Left ventricle myocardium inferior (tissue), 1 donor: ENCODE measurements around the gene MMRN2. TPM values are rescaled to one million over a fixed set of nuclear protein-coding genes. Genes with fewer than 3 reads are reported as not detected.

Source experiments
- DNase-seq: peaks from one replicate; pipeline ENCODE4 v3.0.0-alpha.2; 2020
- H3K27ac ChIP-seq: fragments of 200-600 bp; replicated peaks from 2 replicates; pipeline ENCODE4 v1.8.0; 2021
- H3K27me3 ChIP-seq: fragments of 200-600 bp; 2 replicates; pipeline ENCODE4 v1.8.0; 2021; ENCODE audit warnings: low read depth
- H3K36me3 ChIP-seq: fragments of 200-600 bp; 2 replicates; pipeline ENCODE4 v1.8.0; 2021
- H3K4me1 ChIP-seq: fragments of 200-600 bp; 2 replicates; pipeline ENCODE4 v1.8.0; 2021
- H3K4me3 ChIP-seq: fragments of 200-600 bp; 2 replicates; pipeline ENCODE4 v1.8.0; 2021; ENCODE audit warnings: mild to moderate bottlenecking, moderate library complexity
- H3K9me3 ChIP-seq: fragments of 200-600 bp; replicated peaks from 2 replicates; pipeline ENCODE4 v1.8.0; 2021
- intact Hi-C: fragments of 100-400 bp; cut with micrococcal nuclease; formaldehyde crosslinking; loops from one replicate; pipeline ENCODE4 v1.11.0; 2022
- total RNA-seq: library from RNA; stranded (reverse); fragmentation: NEBNext Ultra II Directional; extraction: Animal tissue kit (Norgen Biotek cat#: 25700); gene quantifications from one replicate; pipeline ENCODE4 v1.2.1, GENCODE V29; 2021
- TF ChIP-seq, protein P1 (sequence below): fragments of 200-600 bp; IDR thresholded peaks from 2 replicates; pipeline ENCODE4 v1.8.0; 2021; ENCODE audit warnings: antibody characterized with exemption, mild to moderate bottlenecking, borderline replicate concordance
- donor health status: DM: no; HTN: yes; CAD: no; lungs with severe emphysema.

The MMRN2 gene
- total RNA-seq, 1 donor from 2014 or later = 32.1 TPM

DNA sequence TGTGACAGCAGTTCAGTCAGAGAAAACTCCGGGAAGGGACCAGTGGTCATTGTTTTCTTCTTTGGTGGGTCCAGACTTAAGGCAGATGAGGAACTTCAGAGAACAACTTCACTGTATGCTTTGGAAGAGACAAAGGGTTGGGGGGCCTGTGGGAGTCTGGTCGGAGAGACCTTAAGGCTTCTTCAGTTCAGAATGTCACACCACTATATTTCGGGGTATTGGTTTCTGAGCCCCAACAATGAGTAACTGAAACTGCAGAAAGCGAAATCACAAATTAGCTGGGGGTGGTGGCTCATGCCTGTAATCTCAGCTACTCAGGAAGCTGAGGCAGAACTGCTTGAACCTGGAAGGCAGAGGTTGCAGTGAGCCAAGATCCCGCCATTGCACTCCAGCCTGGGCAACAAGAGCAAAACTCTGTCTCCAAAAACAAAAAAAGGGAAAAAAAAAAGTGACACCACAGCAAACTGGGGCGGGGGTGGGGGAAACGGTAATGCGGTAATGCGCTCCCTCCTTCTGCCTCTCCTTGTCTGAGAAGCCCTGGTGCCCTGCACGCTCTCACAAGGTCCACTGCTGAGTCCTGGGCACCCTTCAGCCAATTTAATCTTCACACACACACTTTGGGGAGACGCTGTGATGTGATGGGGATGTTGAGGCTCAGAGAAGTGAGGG is 8.7 kb upstream of the MMRN2 start:
- H3K4me3 ChIP-seq = peak overlapping the region; percentile 75
- no peak for DNase-seq
- TF ChIP-seq, protein P1, sequence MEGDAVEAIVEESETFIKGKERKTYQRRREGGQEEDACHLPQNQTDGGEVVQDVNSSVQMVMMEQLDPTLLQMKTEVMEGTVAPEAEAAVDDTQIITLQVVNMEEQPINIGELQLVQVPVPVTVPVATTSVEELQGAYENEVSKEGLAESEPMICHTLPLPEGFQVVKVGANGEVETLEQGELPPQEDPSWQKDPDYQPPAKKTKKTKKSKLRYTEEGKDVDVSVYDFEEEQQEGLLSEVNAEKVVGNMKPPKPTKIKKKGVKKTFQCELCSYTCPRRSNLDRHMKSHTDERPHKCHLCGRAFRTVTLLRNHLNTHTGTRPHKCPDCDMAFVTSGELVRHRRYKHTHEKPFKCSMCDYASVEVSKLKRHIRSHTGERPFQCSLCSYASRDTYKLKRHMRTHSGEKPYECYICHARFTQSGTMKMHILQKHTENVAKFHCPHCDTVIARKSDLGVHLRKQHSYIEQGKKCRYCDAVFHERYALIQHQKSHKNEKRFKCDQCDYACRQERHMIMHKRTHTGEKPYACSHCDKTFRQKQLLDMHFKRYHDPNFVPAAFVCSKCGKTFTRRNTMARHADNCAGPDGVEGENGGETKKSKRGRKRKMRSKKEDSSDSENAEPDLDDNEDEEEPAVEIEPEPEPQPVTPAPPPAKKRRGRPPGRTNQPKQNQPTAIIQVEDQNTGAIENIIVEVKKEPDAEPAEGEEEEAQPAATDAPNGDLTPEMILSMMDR = no peak
- intact Hi-C loops = no loop called here
- no peaks in the 10 kb centered on the region for H3K9me3 ChIP-seq
- H3K36me3 ChIP-seq = no peaks in the 10 kb centered on the region
- peak overlapping the region; percentile 97 for H3K27ac ChIP-seq
- H3K27me3 ChIP-seq = no peaks in the 10 kb centered on the region
- H3K4me1 ChIP-seq = peaks cover 52% of the 10 kb centered on the region

DNA sequence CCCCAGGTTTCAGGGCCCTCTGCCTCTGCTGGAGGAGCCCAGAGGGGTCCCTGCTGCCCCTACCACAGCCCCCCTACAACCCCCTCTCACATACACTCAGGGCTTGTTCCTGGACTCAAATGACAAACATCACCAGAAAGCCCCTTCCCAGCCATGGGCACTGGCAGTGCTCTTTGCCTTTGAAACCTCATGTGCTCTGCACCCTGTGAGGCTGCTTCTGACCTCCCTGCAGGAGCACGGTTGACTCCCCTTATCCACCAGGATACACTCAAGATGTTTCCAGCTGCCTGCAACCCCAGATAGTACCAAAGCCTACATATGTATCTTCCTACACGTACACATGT is 7.4 kb upstream of the MMRN2 start:
- peaks cover 53% of the 10 kb centered on the region for H3K4me1 ChIP-seq
- intact Hi-C loops = no loop called here
- TF ChIP-seq, protein P1 = no peak

DNA sequence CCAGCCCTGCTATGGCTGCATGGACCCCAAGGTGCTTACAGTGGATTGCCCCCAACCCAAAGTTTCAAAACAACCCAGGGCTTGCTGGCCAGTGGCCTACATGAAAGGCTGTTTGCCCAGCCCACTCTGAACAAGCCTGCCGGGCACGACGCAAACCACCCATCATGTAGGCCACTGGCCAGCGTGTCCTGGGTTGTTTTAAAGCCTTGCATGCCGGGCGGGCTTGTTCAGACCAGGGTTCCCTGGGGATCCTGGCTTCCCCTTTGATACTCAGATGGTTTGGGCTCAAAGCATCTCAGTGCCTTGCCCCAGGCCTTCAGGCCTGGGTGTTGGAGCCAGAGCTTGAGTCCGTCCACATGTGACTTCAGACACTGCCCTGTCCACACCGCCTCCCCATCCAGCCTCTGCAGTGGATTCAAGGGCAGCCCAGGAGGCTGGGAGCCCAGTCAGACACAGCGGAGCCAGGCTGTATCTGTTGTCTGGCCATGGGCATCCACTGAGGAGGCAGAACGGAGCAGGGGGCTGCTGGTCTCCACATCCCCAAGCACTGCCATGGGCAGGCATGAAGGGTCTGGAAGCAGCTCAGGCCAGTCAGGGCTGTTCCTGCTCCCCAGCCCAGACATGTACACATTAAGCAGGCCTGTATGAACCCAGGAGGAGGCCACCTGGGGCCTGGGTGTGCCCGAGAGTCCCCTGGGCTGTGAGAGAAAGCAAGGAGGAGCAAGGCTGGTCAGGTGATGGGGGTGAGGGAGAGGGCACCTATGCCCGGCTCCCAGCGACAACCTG is 6.8 kb upstream of the MMRN2 start:
- Histone ChIP-seq H3K27ac (no peak overlapping the region), H3K27me3 (no peaks in the 10 kb centered on the region), H3K9me3 (no peaks in the 10 kb centered on the region), H3K36me3 (no peaks in the 10 kb centered on the region), H3K4me3 (no peak overlapping the region), H3K4me1 (peaks cover 53% of the 10 kb centered on the region)
- TF ChIP-seq, protein P1 = no peak
- no peak for DNase-seq
- intact Hi-C loops = no loop called here

More for the DNA sequence above, 7.4 kb upstream of the MMRN2 start:
- no peak for DNase-seq
- no peaks in the 10 kb centered on the region for H3K27me3 ChIP-seq
- no peaks in the 10 kb centered on the region for H3K36me3 ChIP-seq
- no peaks in the 10 kb centered on the region for H3K9me3 ChIP-seq
- no peak overlapping the region for H3K27ac ChIP-seq
- H3K4me3 ChIP-seq = no peak overlapping the region

DNA sequence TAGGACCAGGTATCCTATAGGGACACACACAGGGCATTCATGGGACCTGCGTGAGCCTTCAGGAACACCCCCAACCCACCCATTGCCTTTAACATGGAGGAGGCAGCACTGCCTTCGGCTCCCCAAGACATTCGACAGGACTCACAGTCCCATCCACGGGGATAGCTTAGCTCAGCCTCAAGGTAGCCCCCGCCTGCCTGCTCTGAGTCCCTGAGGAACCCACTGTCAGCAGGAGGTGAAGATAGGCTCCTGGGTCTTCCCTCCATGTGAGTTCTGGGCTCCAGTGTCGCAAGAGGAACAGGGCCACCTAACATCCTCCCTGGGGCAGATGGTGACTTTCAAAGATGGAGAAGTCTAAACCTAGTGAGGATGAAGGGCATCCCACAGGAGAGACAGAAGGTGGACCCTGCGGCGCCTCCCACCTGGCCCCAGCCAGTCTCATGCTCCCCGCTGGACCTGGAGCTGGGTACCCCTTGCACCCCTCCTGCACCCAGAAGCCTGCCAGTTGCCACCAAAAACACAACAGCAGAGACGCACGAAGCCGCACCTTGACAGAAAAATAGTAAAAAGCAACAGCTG is 6.0 kb upstream of the MMRN2 start:
- Histone ChIP-seq H3K36me3 (no peaks in the 10 kb centered on the region), H3K4me1 (peaks cover 53% of the 10 kb centered on the region), H3K27ac (no peak overlapping the region), H3K27me3 (no peaks in the 10 kb centered on the region), H3K9me3 (no peaks in the 10 kb centered on the region), H3K4me3 (no peak overlapping the region)
- no peak for DNase-seq
- intact Hi-C loops = no loop called here
- TF ChIP-seq, protein P1 = no peak

DNA sequence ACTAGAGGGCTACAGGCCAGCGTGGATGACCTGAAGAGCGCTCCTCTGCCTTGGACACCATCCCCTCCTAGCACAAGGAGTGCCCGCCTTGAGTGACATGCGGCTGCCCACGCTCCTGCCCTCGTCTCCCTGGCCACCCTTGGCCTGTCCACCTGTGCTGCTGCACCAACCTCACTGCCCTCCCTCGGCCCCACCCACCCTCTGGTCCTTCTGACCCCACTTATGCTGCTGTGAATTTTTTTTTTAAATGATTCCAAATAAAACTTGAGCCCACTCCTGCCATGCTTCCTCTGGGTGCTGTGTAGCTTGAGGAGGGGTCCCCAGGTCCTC is 5.5 kb upstream of the MMRN2 start:
- DNase-seq = no peak

More for the DNA sequence above, 5.5 kb upstream of the MMRN2 start:
- Histone ChIP-seq H3K4me3 (no peak overlapping the region), H3K4me1 (peaks cover 53% of the 10 kb centered on the region), H3K36me3 (no peaks in the 10 kb centered on the region), H3K27me3 (no peaks in the 10 kb centered on the region), H3K9me3 (no peaks in the 10 kb centered on the region), H3K27ac (no peak overlapping the region)
- TF ChIP-seq, protein P1 = no peak
- intact Hi-C loops = no loop called here
